ENCODE measurements around the gene CYP27C1.

DNA sequence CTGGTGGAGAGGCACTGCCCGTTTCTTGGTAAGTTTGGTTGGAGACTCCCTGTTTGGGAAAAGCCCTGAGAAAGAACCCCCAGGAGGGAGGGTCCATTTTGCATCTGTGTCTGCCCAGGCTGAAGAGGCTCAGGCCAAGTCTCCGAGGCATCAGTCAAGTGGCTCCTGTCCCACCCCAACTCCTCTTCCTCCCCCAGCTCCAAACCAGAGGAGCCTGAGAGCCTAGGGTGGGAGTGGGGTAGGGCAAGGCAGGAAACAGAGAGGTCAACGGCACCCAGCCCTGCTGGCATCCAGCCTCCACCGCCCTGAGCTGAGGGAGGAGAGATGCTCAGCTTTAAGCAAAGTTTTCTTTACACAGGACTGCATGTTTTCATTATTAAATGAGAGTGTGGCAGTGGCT lies 38.2 kb downstream of the CYP27C1 start:
- TF ChIP-seq, protein P1, sequence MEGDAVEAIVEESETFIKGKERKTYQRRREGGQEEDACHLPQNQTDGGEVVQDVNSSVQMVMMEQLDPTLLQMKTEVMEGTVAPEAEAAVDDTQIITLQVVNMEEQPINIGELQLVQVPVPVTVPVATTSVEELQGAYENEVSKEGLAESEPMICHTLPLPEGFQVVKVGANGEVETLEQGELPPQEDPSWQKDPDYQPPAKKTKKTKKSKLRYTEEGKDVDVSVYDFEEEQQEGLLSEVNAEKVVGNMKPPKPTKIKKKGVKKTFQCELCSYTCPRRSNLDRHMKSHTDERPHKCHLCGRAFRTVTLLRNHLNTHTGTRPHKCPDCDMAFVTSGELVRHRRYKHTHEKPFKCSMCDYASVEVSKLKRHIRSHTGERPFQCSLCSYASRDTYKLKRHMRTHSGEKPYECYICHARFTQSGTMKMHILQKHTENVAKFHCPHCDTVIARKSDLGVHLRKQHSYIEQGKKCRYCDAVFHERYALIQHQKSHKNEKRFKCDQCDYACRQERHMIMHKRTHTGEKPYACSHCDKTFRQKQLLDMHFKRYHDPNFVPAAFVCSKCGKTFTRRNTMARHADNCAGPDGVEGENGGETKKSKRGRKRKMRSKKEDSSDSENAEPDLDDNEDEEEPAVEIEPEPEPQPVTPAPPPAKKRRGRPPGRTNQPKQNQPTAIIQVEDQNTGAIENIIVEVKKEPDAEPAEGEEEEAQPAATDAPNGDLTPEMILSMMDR (IDR thresholded peaks at IDR 0.05) = no peak
- TF ChIP-seq POLR2A (IDR thresholded peaks at IDR 0.05) (no peak), POLR2AphosphoS5 (IDR thresholded peaks at IDR 0.05) (no peak)
